GM12891 (cell line): Measurements from ENCODE around the gene POLR2J.
A peak's percentile ranks its signal among the peaks of the same experiment; 100 is the strongest.

Experiments used
- DNase-seq: peaks from one replicate; pipeline ENCODE4 v3.0.0; 2011; ENCODE audit warnings: low spot score; ENCODE audit not compliant: insufficient read length
- FAIRE-seq: peaks from 2 replicates; lab custom pipeline; 2011; peaks lifted over from hg19 to GRCh38; lab: Jason Lieb, UNC
- PAX5 ChIP-seq: IDR thresholded peaks from 2 replicates; pipeline ENCODE4 v1.6.1; 2011; ENCODE audit warnings: low read length, moderate library complexity, mild to moderate bottlenecking; ENCODE audit not compliant: insufficient read depth, severe bottlenecking
- POLR2A ChIP-seq: IDR thresholded peaks from 2 replicates; pipeline ENCODE4 v1.6.1; 2011; ENCODE audit warnings: low read depth, low read length, control low read depth
- POLR2AphosphoS5 ChIP-seq: IDR thresholded peaks from 2 replicates; pipeline ENCODE4 v1.6.1; 2011; ENCODE audit warnings: low read depth, low read length, control low read depth
- POU2F2 ChIP-seq: IDR thresholded peaks from 2 replicates; pipeline ENCODE4 v1.6.1; 2011; ENCODE audit warnings: low read depth, mild to moderate bottlenecking, control low read depth, low read length, moderate library complexity
- SPI1 ChIP-seq: IDR thresholded peaks from 2 replicates; pipeline ENCODE4 v1.6.1; 2011; ENCODE audit warnings: low read depth, low read length, control low read depth
- TAF1 ChIP-seq: IDR thresholded peaks from 2 replicates; pipeline ENCODE4 v1.6.1; 2011; ENCODE audit warnings: low read depth, low read length, control low read depth

Gene POLR2J

DNA sequence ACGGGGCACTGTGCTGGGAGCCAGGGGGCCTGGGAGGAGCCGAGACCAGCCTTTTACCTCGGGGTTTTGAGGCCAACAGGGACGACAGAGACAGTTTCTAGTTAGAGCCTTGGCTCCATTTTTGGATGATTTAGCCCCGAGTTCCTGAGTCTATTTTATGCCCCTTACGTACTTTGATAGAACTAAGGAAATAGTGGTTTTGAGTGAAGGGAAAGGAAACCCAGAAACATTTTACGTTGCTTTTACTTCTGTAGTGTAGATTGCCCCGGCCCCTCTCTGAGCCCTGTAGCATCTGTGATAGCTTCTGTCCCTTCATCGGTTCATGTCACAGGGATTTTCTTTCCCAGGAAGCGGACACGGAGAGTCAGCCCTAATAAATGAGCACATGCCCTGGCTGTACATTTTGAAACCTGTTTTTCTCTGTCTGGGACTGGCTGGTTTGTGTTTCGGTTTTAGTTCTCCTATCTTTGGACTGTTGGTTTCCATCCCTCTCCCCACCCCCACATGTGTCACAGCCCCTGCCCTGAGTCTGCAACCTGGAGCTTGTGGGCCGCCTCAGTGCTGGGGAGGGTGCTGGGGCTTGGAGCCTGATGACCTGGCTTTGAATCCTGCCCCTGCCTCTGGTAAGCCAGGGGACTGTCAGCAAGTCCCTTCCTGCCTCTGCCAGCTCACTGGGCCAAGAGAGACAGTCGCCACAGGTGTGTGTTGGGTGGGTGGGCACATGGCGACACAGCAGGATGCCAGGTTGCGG lies 52.3 kb downstream of the POLR2J start:
- TF ChIP-seq TAF1 = peak; percentile 35; the same call in 1 of the 2 replicates
- TF ChIP-seq POU2F2 = peak; percentile 66; the same call in 1 of the 2 replicates
- no peak; the same call in 1 of the 2 replicates for TF ChIP-seq POLR2A
- 0 out of 2 replicates have a peak, but pooled peaks have one; percentile 41 for TF ChIP-seq POLR2AphosphoS5
- TF ChIP-seq PAX5 = no peak
- 0 out of 2 replicates have a peak, but pooled peaks have one; percentile 11 for TF ChIP-seq SPI1
- DNase-seq = no peak
- FAIRE-seq = peak; percentile 96

GRCh38 chr7:102425639-102426267 lies 53.0 kb downstream of the POLR2J start:
- peak; percentile 98 for FAIRE-seq
- peak; percentile 72 for DNase-seq

DNA sequence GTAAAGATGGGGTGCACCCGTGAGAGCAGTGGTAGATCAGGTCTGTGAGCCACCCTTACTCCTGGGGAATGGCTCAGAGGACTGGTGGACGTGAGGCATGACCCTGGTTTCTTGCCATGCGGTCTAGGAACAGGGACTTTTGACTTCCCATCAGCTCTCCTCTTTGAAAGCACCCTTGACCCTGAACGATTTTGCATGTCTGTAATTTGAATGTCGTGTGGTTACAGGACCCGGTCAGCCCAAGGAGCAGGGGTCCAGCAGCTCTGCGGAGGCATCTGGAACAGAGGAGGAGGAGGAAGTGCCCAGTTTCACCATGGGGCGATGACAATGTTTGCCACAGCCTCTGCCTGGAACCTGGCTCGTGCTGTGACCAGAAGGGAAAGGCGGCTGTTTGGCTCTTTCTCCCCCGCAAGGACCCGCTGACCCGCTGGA lies 53.9 kb downstream of the POLR2J start:
- TF ChIP-seq SPI1 = peak; percentile 76
- no peak; the same call in 1 of the 2 replicates for TF ChIP-seq POLR2A
- peak; percentile 59; the same call in 1 of the 2 replicates for TF ChIP-seq POU2F2
- peak; percentile 93 for FAIRE-seq
- no peak for DNase-seq

More at GRCh38 chr7:102425639-102426267, 53.0 kb downstream of the POLR2J start:
- TF ChIP-seq POLR2A (peak; percentile 89), SPI1 (peak; percentile 63), PAX5 (peak; percentile 74), POLR2AphosphoS5 (peak; percentile 85), POU2F2 (peak; percentile 60; the same call in 1 of the 2 replicates), TAF1 (peak; percentile 92)

DNA sequence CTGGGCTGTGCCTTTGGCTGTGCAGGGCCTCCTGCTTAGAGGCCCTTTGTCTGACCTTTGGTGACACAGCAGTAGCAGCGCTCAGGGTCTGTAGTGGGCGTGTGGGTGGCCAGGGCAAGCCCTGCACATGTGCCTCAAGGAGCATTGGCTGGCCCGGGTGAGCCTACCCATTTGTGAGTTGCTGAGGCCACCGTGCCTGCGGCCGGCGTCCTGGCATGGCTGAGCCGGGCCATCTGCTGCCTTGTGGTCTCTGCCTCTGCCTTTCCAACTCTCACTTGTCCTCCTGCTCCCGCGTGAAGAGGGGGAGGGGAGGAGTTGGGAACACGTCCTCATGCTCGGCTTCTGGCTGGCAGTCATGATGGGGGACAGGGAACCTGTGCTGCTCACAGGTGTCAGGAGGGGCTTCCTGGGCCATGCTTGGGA lies 54.6 kb downstream of the POLR2J start:
- TF ChIP-seq POLR2AphosphoS5 = no peak; the same call in 1 of the 2 replicates
- no peak for TF ChIP-seq PAX5
- TF ChIP-seq TAF1 = no peak
- no peak for TF ChIP-seq SPI1
- no peak for TF ChIP-seq POLR2A
- TF ChIP-seq POU2F2 = no peak
- DNase-seq (no peak), FAIRE-seq (no peak)
